OCI-LY7 (cell line): ENCODE data around the gene INHBE.

Experiments used
- CTCF ChIP-seq: fragments of 200-600 bp; sonication (generic); conservative IDR thresholded peaks from 2 replicates; pipeline ENCODE4 v1.5.1; 2014; ENCODE audit warnings: mild to moderate bottlenecking, antibody characterized with exemption, low read length, moderate library complexity, mixed read lengths
- EZH2phosphoT487 ChIP-seq: fragments of 200-600 bp; sonication (generic); IDR thresholded peaks from 2 replicates; pipeline ENCODE4 v1.6.1; 2018; ENCODE audit warnings: low read depth, borderline replicate concordance, mild to moderate bottlenecking, mixed run types, antibody characterized with exemption, low read length, moderate library complexity, mixed read lengths

- TF ChIP-seq CTCF (no peak), EZH2phosphoT487 (no peak)
These were observed 36.9 kb upstream of the INHBE start for GRCh38 chr12:57418255-57418654.
